Measurements from ENCODE around the gene STKLD1.

DNA sequence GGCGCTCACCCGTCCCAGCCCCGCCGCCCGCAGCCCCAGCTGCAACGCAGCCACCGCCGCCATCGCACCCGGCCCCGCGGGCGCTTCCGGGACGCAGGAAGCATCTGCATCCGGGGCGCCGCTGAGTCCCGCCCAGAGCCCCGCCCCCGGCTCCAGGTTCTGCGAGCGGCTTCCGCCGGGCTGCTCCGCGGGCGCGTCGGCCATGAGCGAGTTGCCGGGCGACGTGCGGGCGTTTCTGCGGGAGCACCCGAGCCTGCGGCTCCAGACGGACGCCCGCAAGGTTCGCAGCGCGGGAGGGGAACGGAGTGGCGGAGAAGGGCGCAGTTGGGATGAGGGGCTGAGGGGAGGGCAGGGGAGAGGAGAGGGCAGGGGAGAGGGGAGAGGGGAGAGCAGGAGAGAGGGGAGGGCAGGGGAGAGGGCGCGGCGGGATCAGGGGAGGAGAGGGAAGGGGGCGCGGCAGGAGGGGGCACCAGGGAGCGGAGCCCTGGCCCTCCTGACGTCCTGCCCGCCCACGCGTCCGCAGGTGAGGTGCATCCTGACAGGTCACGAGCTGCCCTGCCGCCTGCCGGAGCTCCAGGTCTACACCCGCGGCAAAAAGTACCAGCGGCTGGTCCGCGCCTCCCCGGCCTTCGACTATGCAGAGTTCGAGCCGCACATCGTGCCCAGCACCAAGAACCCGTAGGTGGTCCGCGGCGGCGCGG is 19.6 kb upstream of the STKLD1 start, which contains the start of the genes SURF1 and SURF2:
- TF ChIP-seq, protein P1, sequence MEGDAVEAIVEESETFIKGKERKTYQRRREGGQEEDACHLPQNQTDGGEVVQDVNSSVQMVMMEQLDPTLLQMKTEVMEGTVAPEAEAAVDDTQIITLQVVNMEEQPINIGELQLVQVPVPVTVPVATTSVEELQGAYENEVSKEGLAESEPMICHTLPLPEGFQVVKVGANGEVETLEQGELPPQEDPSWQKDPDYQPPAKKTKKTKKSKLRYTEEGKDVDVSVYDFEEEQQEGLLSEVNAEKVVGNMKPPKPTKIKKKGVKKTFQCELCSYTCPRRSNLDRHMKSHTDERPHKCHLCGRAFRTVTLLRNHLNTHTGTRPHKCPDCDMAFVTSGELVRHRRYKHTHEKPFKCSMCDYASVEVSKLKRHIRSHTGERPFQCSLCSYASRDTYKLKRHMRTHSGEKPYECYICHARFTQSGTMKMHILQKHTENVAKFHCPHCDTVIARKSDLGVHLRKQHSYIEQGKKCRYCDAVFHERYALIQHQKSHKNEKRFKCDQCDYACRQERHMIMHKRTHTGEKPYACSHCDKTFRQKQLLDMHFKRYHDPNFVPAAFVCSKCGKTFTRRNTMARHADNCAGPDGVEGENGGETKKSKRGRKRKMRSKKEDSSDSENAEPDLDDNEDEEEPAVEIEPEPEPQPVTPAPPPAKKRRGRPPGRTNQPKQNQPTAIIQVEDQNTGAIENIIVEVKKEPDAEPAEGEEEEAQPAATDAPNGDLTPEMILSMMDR (IDR thresholded peaks at IDR 0.05): no peak
- TF ChIP-seq HOXA7 (CRISPR knock-in tag; IDR thresholded peaks at IDR 0.05): no peak
- no peak for TF ChIP-seq NFE2L2 (conservative IDR thresholded peaks at IDR 0.05; ENCODE audit: low read length)
- TF ChIP-seq ZNF302 (CRISPR knock-in tag; IDR thresholded peaks at IDR 0.05): no peak
- TF ChIP-seq, protein P2, sequence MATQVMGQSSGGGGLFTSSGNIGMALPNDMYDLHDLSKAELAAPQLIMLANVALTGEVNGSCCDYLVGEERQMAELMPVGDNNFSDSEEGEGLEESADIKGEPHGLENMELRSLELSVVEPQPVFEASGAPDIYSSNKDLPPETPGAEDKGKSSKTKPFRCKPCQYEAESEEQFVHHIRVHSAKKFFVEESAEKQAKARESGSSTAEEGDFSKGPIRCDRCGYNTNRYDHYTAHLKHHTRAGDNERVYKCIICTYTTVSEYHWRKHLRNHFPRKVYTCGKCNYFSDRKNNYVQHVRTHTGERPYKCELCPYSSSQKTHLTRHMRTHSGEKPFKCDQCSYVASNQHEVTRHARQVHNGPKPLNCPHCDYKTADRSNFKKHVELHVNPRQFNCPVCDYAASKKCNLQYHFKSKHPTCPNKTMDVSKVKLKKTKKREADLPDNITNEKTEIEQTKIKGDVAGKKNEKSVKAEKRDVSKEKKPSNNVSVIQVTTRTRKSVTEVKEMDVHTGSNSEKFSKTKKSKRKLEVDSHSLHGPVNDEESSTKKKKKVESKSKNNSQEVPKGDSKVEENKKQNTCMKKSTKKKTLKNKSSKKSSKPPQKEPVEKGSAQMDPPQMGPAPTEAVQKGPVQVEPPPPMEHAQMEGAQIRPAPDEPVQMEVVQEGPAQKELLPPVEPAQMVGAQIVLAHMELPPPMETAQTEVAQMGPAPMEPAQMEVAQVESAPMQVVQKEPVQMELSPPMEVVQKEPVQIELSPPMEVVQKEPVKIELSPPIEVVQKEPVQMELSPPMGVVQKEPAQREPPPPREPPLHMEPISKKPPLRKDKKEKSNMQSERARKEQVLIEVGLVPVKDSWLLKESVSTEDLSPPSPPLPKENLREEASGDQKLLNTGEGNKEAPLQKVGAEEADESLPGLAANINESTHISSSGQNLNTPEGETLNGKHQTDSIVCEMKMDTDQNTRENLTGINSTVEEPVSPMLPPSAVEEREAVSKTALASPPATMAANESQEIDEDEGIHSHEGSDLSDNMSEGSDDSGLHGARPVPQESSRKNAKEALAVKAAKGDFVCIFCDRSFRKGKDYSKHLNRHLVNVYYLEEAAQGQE (IDR thresholded peaks at IDR 0.05): no peak
- no peak for TF ChIP-seq CEBPB (IDR thresholded peaks at IDR 0.05)
- peak; percentile 88 for TF ChIP-seq POLR2A (IDR thresholded peaks at IDR 0.05; ENCODE audit: low read length)
- TF ChIP-seq KDM1A (IDR thresholded peaks at IDR 0.05; ENCODE audit: low read depth): no peak
- TF ChIP-seq, protein P3, sequence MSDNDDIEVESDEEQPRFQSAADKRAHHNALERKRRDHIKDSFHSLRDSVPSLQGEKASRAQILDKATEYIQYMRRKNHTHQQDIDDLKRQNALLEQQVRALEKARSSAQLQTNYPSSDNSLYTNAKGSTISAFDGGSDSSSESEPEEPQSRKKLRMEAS (IDR thresholded peaks at IDR 0.05): peak; percentile 63; the same call in 1 of the 2 replicates
- TF ChIP-seq, protein P4, sequence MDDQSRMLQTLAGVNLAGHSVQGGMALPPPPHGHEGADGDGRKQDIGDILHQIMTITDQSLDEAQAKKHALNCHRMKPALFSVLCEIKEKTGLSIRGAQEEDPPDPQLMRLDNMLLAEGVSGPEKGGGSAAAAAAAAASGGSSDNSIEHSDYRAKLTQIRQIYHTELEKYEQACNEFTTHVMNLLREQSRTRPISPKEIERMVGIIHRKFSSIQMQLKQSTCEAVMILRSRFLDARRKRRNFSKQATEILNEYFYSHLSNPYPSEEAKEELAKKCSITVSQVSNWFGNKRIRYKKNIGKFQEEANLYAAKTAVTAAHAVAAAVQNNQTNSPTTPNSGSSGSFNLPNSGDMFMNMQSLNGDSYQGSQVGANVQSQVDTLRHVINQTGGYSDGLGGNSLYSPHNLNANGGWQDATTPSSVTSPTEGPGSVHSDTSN (IDR thresholded peaks at IDR 0.05): peak; percentile 38; the same call in 1 of the 2 replicates
- TF ChIP-seq ESRRA (IDR thresholded peaks at IDR 0.05; ENCODE audit: borderline replicate concordance, low read length): no peak
- TF ChIP-seq EP300 (IDR thresholded peaks at IDR 0.05): no peak
- no peak for TF ChIP-seq FOSL2 (IDR thresholded peaks at IDR 0.05)
- TF ChIP-seq FOSL2 (CRISPR knock-in tag; IDR thresholded peaks at IDR 0.05): no peak

Measured in A549 (cell line).